Measurements from ENCODE around the gene KIF23. TPM values are rescaled to one million over a fixed set of nuclear protein-coding genes. Genes with fewer than 3 reads are reported as not detected.

The KIF23 gene
- total RNA-seq, 4 donors from 2014 or later = 2.7 to 5.7 (median 3.1) TPM

DNA sequence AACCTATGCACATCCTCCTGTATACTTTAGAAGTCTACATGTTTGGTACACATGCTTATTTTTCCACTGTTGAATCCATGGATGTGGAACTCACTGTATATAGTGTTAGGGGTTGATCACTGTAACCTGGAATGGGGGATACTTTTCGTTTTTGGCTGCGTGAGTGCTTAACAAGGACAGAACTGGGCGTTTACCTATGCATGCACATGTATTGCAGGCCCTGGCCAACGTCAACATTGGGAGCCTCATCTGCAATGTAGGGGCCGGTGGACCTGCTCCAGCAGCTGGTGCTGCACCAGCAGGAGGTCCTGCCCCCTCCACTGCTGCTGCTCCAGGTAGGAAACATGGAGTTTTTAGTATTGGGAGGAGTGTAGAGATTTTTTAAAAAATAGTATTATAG is 40.8 kb downstream of the KIF23 start:
- no peak overlapping the region for H3K4me3 ChIP-seq (ENCODE audit: low read depth, poor library complexity, severe bottlenecking)
- WGBS, 2 donors = 33 to 45% methylated on average over 5 of the region's 5 CpGs
- peak in 1 of 2 donors; percentile 62 for DNase-seq (ENCODE audit: low spot score in 2 of 2)

DNA sequence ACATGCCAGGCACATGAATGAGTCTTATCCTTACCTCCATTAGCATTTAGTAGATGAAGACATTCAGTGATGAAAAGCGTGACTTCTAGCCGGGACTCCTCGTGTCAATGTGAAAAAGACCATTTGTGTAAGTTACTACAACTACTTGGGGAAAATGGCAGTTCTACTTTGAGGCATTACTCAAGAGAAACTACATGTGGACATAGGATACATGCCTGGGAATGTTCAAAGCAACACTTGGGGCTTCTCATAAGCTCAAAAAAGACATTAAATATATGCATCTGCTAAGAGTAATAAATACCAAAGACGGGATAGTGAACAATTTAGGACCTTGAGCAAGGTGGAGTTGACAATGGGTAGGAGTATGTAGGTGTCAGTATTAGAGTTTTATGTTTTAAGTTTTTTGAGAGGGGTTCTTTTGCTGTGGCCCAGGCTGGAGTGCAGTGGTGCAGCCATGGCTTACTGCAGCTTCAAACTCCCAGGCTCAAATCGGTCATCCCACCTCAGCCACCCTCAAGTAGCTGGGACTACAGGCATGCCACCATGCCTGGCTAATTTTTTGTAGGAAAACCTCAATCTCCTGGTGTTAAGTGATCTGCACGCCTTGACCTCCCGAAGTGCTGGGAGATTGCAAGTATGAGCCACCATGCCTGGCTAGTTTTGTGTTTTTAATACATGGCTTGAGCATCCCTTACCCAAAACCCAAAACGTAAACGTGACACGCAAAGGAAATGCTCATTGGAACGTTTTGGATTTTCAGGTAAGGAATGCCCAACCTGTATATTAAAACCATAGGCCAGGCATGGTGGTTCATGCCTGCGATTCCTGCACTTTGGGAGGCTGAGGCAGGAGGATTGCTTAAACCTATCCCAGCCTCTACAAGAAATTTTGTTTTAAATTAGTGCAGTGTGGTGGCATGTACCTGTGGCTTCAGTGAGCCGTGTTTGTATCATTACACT is 42.3 kb downstream of the KIF23 start:
- DNase-seq (ENCODE audit: low spot score in 2 of 2) = peak in 1 of 2 donors; percentile 59
- TF ChIP-seq, protein P1, sequence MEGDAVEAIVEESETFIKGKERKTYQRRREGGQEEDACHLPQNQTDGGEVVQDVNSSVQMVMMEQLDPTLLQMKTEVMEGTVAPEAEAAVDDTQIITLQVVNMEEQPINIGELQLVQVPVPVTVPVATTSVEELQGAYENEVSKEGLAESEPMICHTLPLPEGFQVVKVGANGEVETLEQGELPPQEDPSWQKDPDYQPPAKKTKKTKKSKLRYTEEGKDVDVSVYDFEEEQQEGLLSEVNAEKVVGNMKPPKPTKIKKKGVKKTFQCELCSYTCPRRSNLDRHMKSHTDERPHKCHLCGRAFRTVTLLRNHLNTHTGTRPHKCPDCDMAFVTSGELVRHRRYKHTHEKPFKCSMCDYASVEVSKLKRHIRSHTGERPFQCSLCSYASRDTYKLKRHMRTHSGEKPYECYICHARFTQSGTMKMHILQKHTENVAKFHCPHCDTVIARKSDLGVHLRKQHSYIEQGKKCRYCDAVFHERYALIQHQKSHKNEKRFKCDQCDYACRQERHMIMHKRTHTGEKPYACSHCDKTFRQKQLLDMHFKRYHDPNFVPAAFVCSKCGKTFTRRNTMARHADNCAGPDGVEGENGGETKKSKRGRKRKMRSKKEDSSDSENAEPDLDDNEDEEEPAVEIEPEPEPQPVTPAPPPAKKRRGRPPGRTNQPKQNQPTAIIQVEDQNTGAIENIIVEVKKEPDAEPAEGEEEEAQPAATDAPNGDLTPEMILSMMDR (IDR thresholded peaks at IDR 0.05) = no peak
- no peak for TF ChIP-seq POLR2A (IDR thresholded peaks at IDR 0.05)
- WGBS, 2 donors = 84 to 92% methylated on average over 13 of the region's 13 CpGs
- intact Hi-C loops (cut with DNase I; ENCODE audit: low total_unique reads) = no loop called here
- no peak overlapping the region for H3K4me3 ChIP-seq (ENCODE audit: low read depth, poor library complexity, severe bottlenecking)

More for the DNA sequence above, 40.8 kb downstream of the KIF23 start:
- intact Hi-C loops (cut with DNase I; ENCODE audit: low total_unique reads) = no loop called here
- TF ChIP-seq POLR2A (IDR thresholded peaks at IDR 0.05) = no peak
- TF ChIP-seq, protein P1 (IDR thresholded peaks at IDR 0.05) = no peak

DNA sequence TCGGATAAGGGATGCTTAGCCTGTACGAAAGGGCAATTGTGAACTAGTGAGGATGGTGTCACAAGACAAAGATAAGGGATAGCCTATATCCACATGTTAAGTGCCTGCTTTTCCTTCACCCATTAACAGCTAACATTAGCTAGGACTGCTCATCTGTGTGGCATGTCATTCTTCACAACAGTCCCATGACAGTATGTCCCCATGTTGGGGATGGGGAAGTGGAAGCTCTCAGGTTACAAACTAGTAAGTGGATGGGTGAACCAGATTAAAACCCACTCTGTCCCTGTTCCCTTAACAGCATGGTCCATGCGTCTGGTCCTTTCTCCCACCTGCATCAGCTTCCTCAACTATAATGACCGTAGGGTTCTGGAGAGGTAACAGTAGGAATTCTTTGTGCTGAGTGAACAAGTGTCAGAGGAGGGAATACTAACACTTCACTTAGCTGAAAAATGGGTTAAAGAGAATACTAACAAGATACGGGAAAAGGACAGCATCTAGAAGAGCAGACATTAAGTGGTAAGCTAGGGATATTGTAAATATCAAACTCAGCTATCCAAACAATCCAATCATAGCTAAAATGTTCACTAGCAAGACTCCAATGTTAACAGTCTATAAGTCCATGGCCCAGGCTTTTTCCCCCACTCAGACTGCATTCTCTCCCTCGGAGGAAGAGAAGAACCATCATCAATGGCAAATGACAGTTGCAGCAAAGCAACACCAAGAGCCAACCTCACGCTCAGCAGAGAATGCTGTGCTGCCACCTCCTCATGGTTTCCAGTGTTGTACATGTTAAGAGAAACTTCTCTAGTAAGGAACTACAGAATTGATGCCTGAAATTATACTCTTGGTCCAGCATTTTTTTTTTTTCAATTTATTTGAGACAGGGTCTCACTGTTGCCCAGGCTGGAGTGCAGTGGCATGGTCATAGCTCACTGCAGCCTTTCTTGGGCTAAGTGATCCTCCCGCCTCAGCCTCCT is 43.4 kb downstream of the KIF23 start:
- DNase-seq (ENCODE audit: low spot score in 2 of 2) = peak in 1 of 2 donors; percentile 75
- 85 to 87% methylated on average over 8 of the region's 8 CpGs for WGBS, 2 donors
- no peak overlapping the region for H3K4me3 ChIP-seq (ENCODE audit: low read depth, poor library complexity, severe bottlenecking)
- intact Hi-C loops (cut with DNase I; ENCODE audit: low total_unique reads) = no loop called here
- no peak for TF ChIP-seq POLR2A (IDR thresholded peaks at IDR 0.05)

DNA sequence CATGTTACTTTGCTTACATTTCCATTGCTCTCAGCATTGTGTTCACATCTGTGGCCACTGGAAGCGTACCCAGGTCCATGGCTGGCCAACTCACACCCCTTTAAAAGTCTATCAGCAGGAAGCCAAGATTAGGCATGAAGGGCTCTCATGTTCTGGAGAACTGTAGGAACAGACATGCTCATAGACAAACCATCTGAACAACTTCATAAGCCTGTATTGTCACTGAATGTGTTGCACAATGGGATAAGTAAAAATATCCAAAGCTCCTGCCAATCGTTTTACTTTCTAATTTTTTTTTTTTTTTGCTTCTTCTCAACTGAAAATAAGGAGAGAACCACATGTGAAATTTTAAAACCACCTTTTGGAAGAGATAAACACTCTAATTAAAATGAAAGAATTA is 44.9 kb downstream of the KIF23 start:
- WGBS, 2 donors = 51 to 61% methylated on average over 2 of the region's 2 CpGs
- no peak for DNase-seq (ENCODE audit: low spot score in 2 of 2)
- no peak for TF ChIP-seq POLR2A (IDR thresholded peaks at IDR 0.05)
- TF ChIP-seq, protein P1 (IDR thresholded peaks at IDR 0.05) = no peak
- intact Hi-C loops (cut with DNase I; ENCODE audit: low total_unique reads) = no loop called here
- no peak overlapping the region for H3K4me3 ChIP-seq (ENCODE audit: low read depth, poor library complexity, severe bottlenecking)

DNA sequence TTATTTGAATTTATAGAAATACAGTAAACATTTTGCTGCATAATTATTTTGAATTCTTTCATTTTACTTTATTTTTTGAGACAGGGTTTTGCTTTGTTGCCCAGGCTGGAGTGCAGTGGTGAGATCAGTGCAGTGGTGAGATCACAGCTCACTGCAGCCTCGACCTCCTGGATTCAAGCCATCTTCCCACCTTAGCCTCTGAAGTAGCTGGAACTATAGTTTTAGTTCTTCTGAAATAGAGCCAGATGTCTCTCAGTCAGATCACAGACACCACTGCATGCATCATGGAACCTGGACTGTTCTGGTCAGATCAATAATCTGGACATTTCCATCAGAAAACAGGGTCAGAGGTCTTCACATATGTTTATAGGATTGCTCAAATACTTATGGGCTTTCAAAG is 46.3 kb downstream of the KIF23 start:
- DNase-seq (ENCODE audit: low spot score in 2 of 2) = no peak
- no peak overlapping the region for H3K4me3 ChIP-seq (ENCODE audit: low read depth, poor library complexity, severe bottlenecking)
- TF ChIP-seq, protein P1 (IDR thresholded peaks at IDR 0.05) = no peak
- no peak for TF ChIP-seq POLR2A (IDR thresholded peaks at IDR 0.05)
- intact Hi-C loops (cut with DNase I; ENCODE audit: low total_unique reads) = no loop called here
- WGBS, 2 donors = 21 to 33% methylated on average over 1 of the region's 1 CpG

All from lower leg skin (tissue), 4 donors.